GM12892 (cell line): ENCODE data around the gene NUDC.

Experiments used
- POLR2A ChIP-seq: IDR thresholded peaks from 2 replicates; pipeline ENCODE4 v1.6.1; 2011; ENCODE audit warnings: low read depth, low read length, control low read depth
- POLR2AphosphoS5 ChIP-seq: IDR thresholded peaks from 2 replicates; pipeline ENCODE4 v1.6.1; 2011; ENCODE audit warnings: low read depth, low read length, control low read depth
- TAF1 ChIP-seq: IDR thresholded peaks from 2 replicates; pipeline ENCODE4 v1.6.1; 2011; ENCODE audit warnings: low read depth, mild to moderate bottlenecking, control low read depth, low read length, borderline replicate concordance

- TF ChIP-seq POLR2A: no peak
- TF ChIP-seq POLR2AphosphoS5: no peak
- no peak for TF ChIP-seq TAF1
These were observed 51.3 kb downstream of the NUDC start for GRCh38 chr1:26972821-26973220.
